Smooth muscle cell (in vitro differentiated cells): Measurements from ENCODE around the gene NUP210. TPM values are rescaled to one million over a fixed set of nuclear protein-coding genes. Genes with fewer than 3 reads are reported as not detected.

Source experiments
- DNase-seq: peaks from one replicate; lab custom pipeline; 2025; ENCODE audit not compliant: unreplicated experiment; lab: John Stamatoyannopoulos, UW
- H2AFZ ChIP-seq: fragments of 200-600 bp; sonication (generic); 2 replicates; pipeline ENCODE4 v1.6.0; 2016; ENCODE audit warnings: antibody characterized with exemption, low read depth, mild to moderate bottlenecking
- H3F3A ChIP-seq: fragments of 200-600 bp; sonication (generic); 2 replicates; pipeline ENCODE4 v1.6.0; 2017; ENCODE audit warnings: antibody characterized with exemption, low read depth
- H3K27ac ChIP-seq: fragments of 200-600 bp; sonication (generic); 2 replicates; pipeline ENCODE4 v1.5.1; 2016; ENCODE audit warnings: low read depth, mild to moderate bottlenecking
- H3K27me3 ChIP-seq: fragments of 200-600 bp; sonication (generic); 2 replicates; pipeline ENCODE4 v1.6.1; 2016; ENCODE audit warnings: low read depth, mild to moderate bottlenecking
- H3K36me3 ChIP-seq: fragments of 200-600 bp; sonication (generic); 2 replicates; pipeline ENCODE4 v1.5.1; 2016; ENCODE audit warnings: low read depth
- H3K4me1 ChIP-seq: fragments of 200-600 bp; sonication (generic); 2 replicates; pipeline ENCODE4 v1.5.1; 2016; ENCODE audit warnings: low read depth
- H3K4me2 ChIP-seq: fragments of 200-600 bp; sonication (generic); 2 replicates; pipeline ENCODE4 v1.6.0; 2016; ENCODE audit warnings: mild to moderate bottlenecking
- H3K4me3 ChIP-seq: fragments of 200-600 bp; sonication (generic); 2 replicates; pipeline ENCODE4 v1.5.1; 2016; ENCODE audit warnings: mild to moderate bottlenecking
- H3K79me2 ChIP-seq: fragments of 200-600 bp; sonication (generic); 2 replicates; pipeline ENCODE4 v1.6.0; 2016; ENCODE audit warnings: low read depth, mild to moderate bottlenecking
- H3K9ac ChIP-seq: fragments of 200-600 bp; sonication (generic); 2 replicates; pipeline ENCODE4 v1.6.0; 2016; ENCODE audit warnings: low read depth
- H3K9me3 ChIP-seq: fragments of 200-600 bp; sonication (generic); replicated peaks from 2 replicates; pipeline ENCODE4 v1.5.1; 2016; ENCODE audit warnings: low read depth
- H4K20me1 ChIP-seq: fragments of 200-600 bp; sonication (generic); 2 replicates; pipeline ENCODE4 v1.6.0; 2016; ENCODE audit warnings: low read depth
- WGBS: methylation state at CpG from one replicate; pipeline ENCODE4 v1.1.7; 2016; ENCODE audit warnings: low lambda C conversion rate; 5-methylcytosine and 5-hydroxymethylcytosine counted together
- polyA plus RNA-seq: library from polyadenylated mRNA; unstranded; fragments of >200 nt; fragmentation: Nextera tagmentation; extraction: Ambion mirVana; gene quantifications from 2 replicates; pipeline ENCODE4 v1.2.1, GENCODE V29; 2016
- total RNA-seq: library from RNA; depleted of rRNA; stranded (reverse); fragments of >200 nt; gene quantifications from 2 replicates; pipeline ENCODE4 v1.2.3, GENCODE V29; 2014
- TF ChIP-seq, protein P1 (sequence below): fragments of 200-600 bp; sonication (generic); IDR thresholded peaks from 2 replicates; pipeline ENCODE4 v1.5.1; 2017; ENCODE audit warnings: borderline replicate concordance, mild to moderate bottlenecking, antibody characterized with exemption; ENCODE audit not compliant: insufficient read depth, poor library complexity, severe bottlenecking

The NUP210 gene
- total and polyA plus RNA-seq, 2 experiments from 2014 or later: 0.35 to 1.5 TPM

DNA sequence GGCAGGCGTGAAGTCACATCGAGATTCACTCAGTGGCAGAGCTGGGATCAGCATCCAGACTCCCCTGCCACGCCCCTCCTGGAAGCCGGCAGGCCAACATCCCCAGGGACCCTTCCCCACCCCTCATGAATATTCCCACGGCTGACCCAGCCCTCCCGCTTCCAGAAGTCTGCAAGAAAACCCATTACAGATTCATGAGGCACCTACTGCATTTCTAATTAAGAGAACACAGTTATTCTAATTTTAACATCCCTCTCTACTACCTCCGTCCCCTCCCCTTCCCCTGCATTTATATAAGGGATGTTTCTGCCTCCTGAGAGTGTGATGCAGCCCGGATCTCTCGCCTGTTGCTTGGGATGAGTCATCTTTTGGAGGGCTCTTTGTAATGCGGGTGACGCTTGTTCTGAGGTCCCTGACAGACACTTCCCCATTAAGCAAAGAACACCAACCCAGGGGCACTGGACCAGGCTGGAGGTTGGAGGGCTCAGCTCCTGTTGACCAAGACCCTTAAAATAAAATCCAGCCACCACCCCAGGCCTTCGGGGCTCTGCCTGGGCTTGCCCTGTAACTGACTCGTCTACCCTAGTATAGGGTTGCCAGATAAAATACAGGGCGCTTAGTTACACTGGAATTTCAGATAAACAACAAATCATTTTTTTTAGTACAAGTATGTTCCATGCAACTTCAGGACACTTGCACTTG, 118.7 kb downstream of the NUP210 start:
- no peaks in the 10 kb centered on the region for H3K36me3 ChIP-seq
- no peaks in the 10 kb centered on the region for H3K27me3 ChIP-seq
- no peaks in the 10 kb centered on the region for H3F3A ChIP-seq
- peaks cover 5% of the 10 kb centered on the region for H3K4me1 ChIP-seq
- peak overlapping the region; percentile 45 for H3K4me2 ChIP-seq
- peak overlapping the region; percentile 56 for H2AFZ ChIP-seq
- H3K9me3 ChIP-seq: no peaks in the 10 kb centered on the region
- no peaks in the 10 kb centered on the region for H4K20me1 ChIP-seq
- TF ChIP-seq, protein P1, sequence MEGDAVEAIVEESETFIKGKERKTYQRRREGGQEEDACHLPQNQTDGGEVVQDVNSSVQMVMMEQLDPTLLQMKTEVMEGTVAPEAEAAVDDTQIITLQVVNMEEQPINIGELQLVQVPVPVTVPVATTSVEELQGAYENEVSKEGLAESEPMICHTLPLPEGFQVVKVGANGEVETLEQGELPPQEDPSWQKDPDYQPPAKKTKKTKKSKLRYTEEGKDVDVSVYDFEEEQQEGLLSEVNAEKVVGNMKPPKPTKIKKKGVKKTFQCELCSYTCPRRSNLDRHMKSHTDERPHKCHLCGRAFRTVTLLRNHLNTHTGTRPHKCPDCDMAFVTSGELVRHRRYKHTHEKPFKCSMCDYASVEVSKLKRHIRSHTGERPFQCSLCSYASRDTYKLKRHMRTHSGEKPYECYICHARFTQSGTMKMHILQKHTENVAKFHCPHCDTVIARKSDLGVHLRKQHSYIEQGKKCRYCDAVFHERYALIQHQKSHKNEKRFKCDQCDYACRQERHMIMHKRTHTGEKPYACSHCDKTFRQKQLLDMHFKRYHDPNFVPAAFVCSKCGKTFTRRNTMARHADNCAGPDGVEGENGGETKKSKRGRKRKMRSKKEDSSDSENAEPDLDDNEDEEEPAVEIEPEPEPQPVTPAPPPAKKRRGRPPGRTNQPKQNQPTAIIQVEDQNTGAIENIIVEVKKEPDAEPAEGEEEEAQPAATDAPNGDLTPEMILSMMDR: no peak
- peak overlapping the region; percentile 1 for H3K9ac ChIP-seq
- DNase-seq: no peak
- no peak overlapping the region for H3K4me3 ChIP-seq
- H3K27ac ChIP-seq: peak overlapping the region; percentile 51
- 17% methylated on average over 14 of the region's 14 CpGs for WGBS
- H3K79me2 ChIP-seq: no peaks in the 10 kb centered on the region

DNA sequence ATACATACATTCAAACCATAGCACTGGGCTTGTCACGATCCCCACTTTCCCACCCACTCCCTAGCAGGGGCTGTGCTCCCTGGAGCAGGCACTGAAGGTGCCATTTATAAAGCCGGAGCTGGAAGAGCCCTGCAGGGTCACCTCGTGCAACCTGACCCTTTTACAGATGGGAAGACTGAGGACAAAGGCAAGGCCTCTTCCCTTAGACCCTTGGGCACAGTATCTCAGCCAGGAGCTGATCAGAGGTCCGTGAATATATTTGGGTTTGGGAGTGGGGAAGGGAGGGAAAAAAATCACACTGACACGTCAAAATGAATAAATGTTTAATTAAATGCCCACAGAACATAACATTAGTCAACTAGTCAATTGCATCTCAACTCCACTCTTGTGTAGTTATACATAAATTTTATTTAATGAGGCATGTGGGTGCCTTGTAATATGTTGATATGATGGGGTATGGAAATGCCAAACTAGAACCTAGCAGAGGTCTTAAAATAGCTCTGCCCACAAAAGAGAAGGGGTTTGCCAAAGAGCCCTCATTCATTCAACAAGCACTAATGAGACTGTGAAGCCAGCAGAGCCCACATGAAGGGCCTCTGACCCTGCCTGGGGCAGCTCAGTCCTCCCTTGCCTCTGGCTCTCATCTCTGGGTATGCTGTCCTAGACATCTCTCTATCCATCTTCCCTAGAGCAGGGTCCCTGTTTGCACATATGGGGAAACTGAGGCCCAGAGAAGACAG, 119.4 kb downstream of the NUP210 start:
- TF ChIP-seq, protein P1: no peak
- Histone ChIP-seq H2AFZ (no peak overlapping the region), H3K9me3 (no peaks in the 10 kb centered on the region), H3K36me3 (no peaks in the 10 kb centered on the region), H3K9ac (no peak overlapping the region), H3K27me3 (no peaks in the 10 kb centered on the region), H3K4me3 (no peak overlapping the region), H3K4me2 (peak overlapping the region; percentile 45), H3K79me2 (no peaks in the 10 kb centered on the region), H3K27ac (no peak overlapping the region), H3F3A (no peaks in the 10 kb centered on the region), H3K4me1 (peaks cover 5% of the 10 kb centered on the region), H4K20me1 (no peaks in the 10 kb centered on the region)
- WGBS: 92% methylated on average over 5 of the region's 5 CpGs
- DNase-seq: no peak

DNA sequence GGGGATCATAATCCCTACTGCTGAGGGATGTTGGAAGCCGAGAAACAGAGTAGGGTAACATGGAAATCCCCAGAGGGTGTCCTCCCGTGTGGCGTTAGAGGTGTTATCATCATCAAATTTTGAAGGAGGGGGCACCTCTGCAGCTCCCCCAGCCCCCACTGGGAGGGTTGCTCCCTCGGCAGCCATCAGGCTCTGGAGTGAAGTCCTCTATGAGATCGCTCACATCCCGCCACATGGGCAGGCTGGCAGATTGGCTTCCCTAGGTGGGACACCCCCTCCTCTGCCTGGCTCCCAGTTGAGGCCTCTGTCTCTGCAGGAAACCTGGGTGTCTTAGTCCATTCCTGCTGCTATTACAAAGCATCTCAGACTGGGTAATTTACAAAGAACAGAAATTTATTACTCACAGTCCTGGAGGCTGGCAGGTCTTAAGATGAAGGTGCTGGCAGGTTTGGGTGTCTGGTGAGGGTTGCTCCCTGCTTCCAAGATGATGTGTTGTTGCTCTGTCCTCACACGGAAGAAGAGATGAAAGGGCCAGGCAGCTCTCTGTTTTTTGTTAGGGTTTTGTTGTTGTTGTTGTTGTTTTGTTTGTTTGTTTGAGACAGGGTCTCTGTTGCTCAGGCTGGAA, 120.5 kb downstream of the NUP210 start:
- Histone ChIP-seq H4K20me1 (no peaks in the 10 kb centered on the region), H3K79me2 (no peaks in the 10 kb centered on the region), H3K36me3 (no peaks in the 10 kb centered on the region), H3K9ac (no peak overlapping the region), H3K4me3 (no peak overlapping the region), H3K9me3 (no peaks in the 10 kb centered on the region), H3F3A (no peaks in the 10 kb centered on the region), H3K27ac (no peak overlapping the region), H3K4me1 (peaks cover 5% of the 10 kb centered on the region), H3K27me3 (no peaks in the 10 kb centered on the region), H2AFZ (no peak overlapping the region), H3K4me2 (no peak overlapping the region)
- no peak for DNase-seq
- 92% methylated on average over 7 of the region's 7 CpGs for WGBS
- TF ChIP-seq, protein P1: no peak
